ENCODE data around the gene LTK. TPM values are rescaled to one million over a fixed set of nuclear protein-coding genes. Genes with fewer than 3 reads are reported as not detected.

LTK gene
- total RNA-seq, 2 donors from 2014 or later: 6.9 to 8.2 TPM

- intact Hi-C loops (cut with DNase I): loop anchor here (5.0 kb wide), 1 partner anchor 41 kb away; no protein-coding TSS in a partner anchor
- peak; percentile 40 for DNase-seq
- Histone ChIP-seq H3K9me3 (no peaks in the 10 kb centered on the region), H3K27ac (no peak overlapping the region), H3K27me3 (peaks cover 23% of the 10 kb centered on the region), H3K9ac (ENCODE audit: low read depth in 2 of 2, low read length in 2 of 2) (peak overlapping the region; percentile 50 to 73), H3K4me1 (peaks cover 12% of the 10 kb centered on the region), H3K36me3 (no peaks in the 10 kb centered on the region), H3K4me3 (peak overlapping the region; percentile 40)
- TF ChIP-seq, protein P1, sequence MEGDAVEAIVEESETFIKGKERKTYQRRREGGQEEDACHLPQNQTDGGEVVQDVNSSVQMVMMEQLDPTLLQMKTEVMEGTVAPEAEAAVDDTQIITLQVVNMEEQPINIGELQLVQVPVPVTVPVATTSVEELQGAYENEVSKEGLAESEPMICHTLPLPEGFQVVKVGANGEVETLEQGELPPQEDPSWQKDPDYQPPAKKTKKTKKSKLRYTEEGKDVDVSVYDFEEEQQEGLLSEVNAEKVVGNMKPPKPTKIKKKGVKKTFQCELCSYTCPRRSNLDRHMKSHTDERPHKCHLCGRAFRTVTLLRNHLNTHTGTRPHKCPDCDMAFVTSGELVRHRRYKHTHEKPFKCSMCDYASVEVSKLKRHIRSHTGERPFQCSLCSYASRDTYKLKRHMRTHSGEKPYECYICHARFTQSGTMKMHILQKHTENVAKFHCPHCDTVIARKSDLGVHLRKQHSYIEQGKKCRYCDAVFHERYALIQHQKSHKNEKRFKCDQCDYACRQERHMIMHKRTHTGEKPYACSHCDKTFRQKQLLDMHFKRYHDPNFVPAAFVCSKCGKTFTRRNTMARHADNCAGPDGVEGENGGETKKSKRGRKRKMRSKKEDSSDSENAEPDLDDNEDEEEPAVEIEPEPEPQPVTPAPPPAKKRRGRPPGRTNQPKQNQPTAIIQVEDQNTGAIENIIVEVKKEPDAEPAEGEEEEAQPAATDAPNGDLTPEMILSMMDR (IDR thresholded peaks at IDR 0.05): no peak
Measured at GRCh38 chr15:41512940-41513505, 604 bp downstream of the LTK start.

- peak overlapping the region; percentile 40 for H3K4me3 ChIP-seq
- H3K27ac ChIP-seq: no peak overlapping the region
- intact Hi-C loops (cut with DNase I): loop anchor here (5.0 kb wide), 1 partner anchor 40 kb away; no protein-coding TSS in a partner anchor
- DNase-seq: no peak
- peaks cover 23% of the 10 kb centered on the region for H3K27me3 ChIP-seq
- peaks cover 12% of the 10 kb centered on the region for H3K4me1 ChIP-seq
- H3K9ac ChIP-seq (ENCODE audit: low read depth in 2 of 2, low read length in 2 of 2): peak overlapping the region; percentile 50 to 73
- H3K36me3 ChIP-seq: no peaks in the 10 kb centered on the region
- TF ChIP-seq, protein P1 (IDR thresholded peaks at IDR 0.05): no peak
- H3K9me3 ChIP-seq: no peaks in the 10 kb centered on the region
Measured at GRCh38 chr15:41512512-41512939, 1.1 kb downstream of the LTK start.

DNA sequence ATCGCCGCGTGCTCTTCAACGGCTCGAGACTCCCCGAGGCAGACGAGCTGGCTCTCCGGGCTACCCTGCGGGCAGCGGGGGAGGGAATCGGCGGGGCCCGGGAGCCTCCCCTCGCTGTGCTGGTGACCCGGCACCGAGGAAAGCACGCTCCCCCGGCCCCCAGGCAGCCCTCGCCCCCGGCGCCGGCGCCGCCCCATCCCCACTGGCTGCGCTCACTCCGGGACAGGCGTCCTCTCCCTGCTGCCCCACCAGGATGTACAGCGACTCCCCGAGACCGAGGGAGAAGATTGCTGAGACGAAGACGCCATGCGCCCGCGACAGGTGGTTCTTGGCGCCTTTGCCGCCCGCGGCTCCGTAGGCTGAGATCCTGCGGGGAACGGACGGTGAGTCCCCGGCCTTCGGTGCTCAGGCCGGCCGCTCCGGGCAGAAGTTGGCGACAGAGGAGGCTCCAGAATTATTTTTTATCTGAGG lies 1.7 kb downstream of the LTK start:
- no peak overlapping the region for H3K27ac ChIP-seq
- H3K4me3 ChIP-seq: peak overlapping the region; percentile 40

GRCh38 chr15:41511331-41511898 lies 2.2 kb downstream of the LTK start:
- no peaks in the 10 kb centered on the region for H3K36me3 ChIP-seq
- H3K9ac ChIP-seq (ENCODE audit: low read depth in 2 of 2, low read length in 2 of 2): peak overlapping the region in 1 of 2 donors; percentile 39
- TF ChIP-seq, protein P1 (IDR thresholded peaks at IDR 0.05): no peak
- peak overlapping the region; percentile 40 for H3K4me3 ChIP-seq
- DNase-seq: peak; percentile 56
- intact Hi-C loops (cut with DNase I): loop anchor here (5.0 kb wide), 1 partner anchor 39 kb away; no protein-coding TSS in a partner anchor
- peaks cover 23% of the 10 kb centered on the region for H3K27me3 ChIP-seq
- peaks cover 12% of the 10 kb centered on the region for H3K4me1 ChIP-seq
- H3K9me3 ChIP-seq: no peaks in the 10 kb centered on the region
- H3K27ac ChIP-seq: no peak overlapping the region

More for the DNA sequence above, 1.7 kb downstream of the LTK start:
- no peaks in the 10 kb centered on the region for H3K36me3 ChIP-seq
- TF ChIP-seq, protein P1 (IDR thresholded peaks at IDR 0.05): no peak
- peaks cover 23% of the 10 kb centered on the region for H3K27me3 ChIP-seq
- H3K9me3 ChIP-seq: no peaks in the 10 kb centered on the region
- intact Hi-C loops (cut with DNase I): loop anchor here (5.0 kb wide), 1 partner anchor 40 kb away; no protein-coding TSS in a partner anchor
- H3K9ac ChIP-seq (ENCODE audit: low read depth in 2 of 2, low read length in 2 of 2): peak overlapping the region; percentile 39 to 73
- H3K4me1 ChIP-seq: peaks cover 12% of the 10 kb centered on the region
- DNase-seq: peak; percentile 36

- intact Hi-C loops (cut with DNase I): loop anchor here (5.0 kb wide), 1 partner anchor 38 kb away; no protein-coding TSS in a partner anchor
- TF ChIP-seq, protein P1 (IDR thresholded peaks at IDR 0.05): no peak
Measured at GRCh38 chr15:41510728-41511127, 2.9 kb downstream of the LTK start.

More at GRCh38 chr15:41510728-41511127, 2.9 kb downstream of the LTK start:
- Histone ChIP-seq H3K27ac (no peak overlapping the region), H3K4me1 (peaks cover 12% of the 10 kb centered on the region), H3K36me3 (no peaks in the 10 kb centered on the region), H3K4me3 (peak overlapping the region; percentile 40), H3K9ac (ENCODE audit: low read depth in 2 of 2, low read length in 2 of 2) (peak overlapping the region in 1 of 2 donors; percentile 34), H3K9me3 (no peaks in the 10 kb centered on the region), H3K27me3 (peaks cover 23% of the 10 kb centered on the region)
- DNase-seq: no peak

Measured in colonic mucosa (tissue), 4 donors.